Liver (tissue), 3 donors: ENCODE results near the gene CELF4.

Source experiments
- CTCF ChIP-seq: fragments of 150-350 bp; IDR thresholded peaks from 2 replicates; pipeline ENCODE4 v1.5.1; 2017; ENCODE audit warnings: improper control_type of control experiment, low read depth, low read length; ENCODE audit not compliant: missing input control
- EGR1 ChIP-seq, 2 donors: IDR thresholded peaks; 2 replicates each; pipeline ENCODE4 v1.6.1; 2016 to 2018; ENCODE audit warnings: antibody characterized with exemption in 2 of 2, low read depth in 2 of 2
- HNF4G ChIP-seq: IDR thresholded peaks from 2 replicates; pipeline ENCODE4 v1.6.1; 2016; ENCODE audit warnings: antibody characterized with exemption
- JUND ChIP-seq, 2 donors: IDR thresholded peaks; 2 replicates each; pipeline ENCODE4 v1.6.1; 2016; ENCODE audit warnings: antibody characterized with exemption in 2 of 2
- MAX ChIP-seq: IDR thresholded peaks from 2 replicates; pipeline ENCODE4 v1.6.1; 2016; ENCODE audit warnings: antibody characterized with exemption
- NR2F2 ChIP-seq: IDR thresholded peaks from 2 replicates; pipeline ENCODE4 v1.6.1; 2016; ENCODE audit warnings: antibody characterized with exemption
- RAD21 ChIP-seq, 2 donors: IDR thresholded peaks; 2 replicates each; pipeline ENCODE4 v1.6.1; 2016; ENCODE audit warnings: antibody characterized with exemption in 2 of 2, mild to moderate bottlenecking in 2 of 2
- REST ChIP-seq: IDR thresholded peaks from 2 replicates; pipeline ENCODE4 v1.6.1; 2016; ENCODE audit warnings: antibody characterized with exemption, mild to moderate bottlenecking
- RXRA ChIP-seq, 2 donors: IDR thresholded peaks; 2 replicates each; pipeline ENCODE4 v1.6.1; 2017 to 2018; ENCODE audit warnings: antibody characterized with exemption in 2 of 2, mild to moderate bottlenecking in 1 of 2
- SP1 ChIP-seq: IDR thresholded peaks from 2 replicates; pipeline ENCODE4 v1.6.1; 2018; ENCODE audit warnings: antibody characterized with exemption, mild to moderate bottlenecking
- TAF1 ChIP-seq: conservative IDR thresholded peaks from 2 replicates; pipeline ENCODE4 v1.6.1; 2016; ENCODE audit warnings: antibody characterized with exemption, mild to moderate bottlenecking
- TF ChIP-seq, protein P1 (sequence below): IDR thresholded peaks from 2 replicates; pipeline ENCODE4 v1.6.1; 2016; ENCODE audit warnings: antibody characterized with exemption
- donor health status: healthy.
- donor health status: healthy.

GRCh38 chr18:37608876-37609275, 43.3 kb upstream of the CELF4 start:
- TF ChIP-seq RXRA (IDR thresholded peaks at IDR 0.05) (no peak), EGR1 (IDR thresholded peaks at IDR 0.05; ENCODE audit: low read depth in 2 of 2) (no peak), CTCF (no peak), JUND (IDR thresholded peaks at IDR 0.05) (no peak), SP1 (no peak), REST (no peak), RAD21 (IDR thresholded peaks at IDR 0.05) (no peak), TAF1 (no peak), NR2F2 (no peak), MAX (no peak), HNF4G (no peak)
- TF ChIP-seq, protein P1, sequence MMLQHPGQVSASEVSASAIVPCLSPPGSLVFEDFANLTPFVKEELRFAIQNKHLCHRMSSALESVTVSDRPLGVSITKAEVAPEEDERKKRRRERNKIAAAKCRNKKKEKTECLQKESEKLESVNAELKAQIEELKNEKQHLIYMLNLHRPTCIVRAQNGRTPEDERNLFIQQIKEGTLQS = no peak
